KMS-11 (cell line): ENCODE data around the gene TRIM66.

Experiments
- H2AFZ ChIP-seq: fragments of 200-600 bp; sonication (generic); 2 replicates; pipeline ENCODE4 v1.6.1; 2016; ENCODE audit warnings: antibody characterized with exemption, mixed run types, low read depth
- H3K27ac ChIP-seq: fragments of 200-600 bp; sonication (generic); 2 replicates; pipeline ENCODE4 v1.6.1; 2016; ENCODE audit warnings: mild to moderate bottlenecking, mixed run types
- H3K27me3 ChIP-seq: fragments of 200-600 bp; sonication (generic); 2 replicates; pipeline ENCODE4 v1.6.1; 2017; ENCODE audit warnings: mild to moderate bottlenecking, low read depth, mixed run types, moderate library complexity; ENCODE audit not compliant: insufficient read depth
- H3K36me3 ChIP-seq: fragments of 200-600 bp; sonication (generic); 2 replicates; pipeline ENCODE4 v1.6.1; 2017; ENCODE audit warnings: mild to moderate bottlenecking, mixed run types; ENCODE audit not compliant: insufficient read depth
- H3K4me1 ChIP-seq: fragments of 200-600 bp; sonication (generic); 2 replicates; pipeline ENCODE4 v1.6.1; 2016; ENCODE audit warnings: mild to moderate bottlenecking, low read depth, mixed run types; ENCODE audit not compliant: poor library complexity, severe bottlenecking
- H3K4me2 ChIP-seq: fragments of 200-600 bp; sonication (generic); 2 replicates; pipeline ENCODE4 v1.7.0; 2016; ENCODE audit warnings: mild to moderate bottlenecking, mixed run types
- H3K4me3 ChIP-seq: fragments of 200-600 bp; sonication (generic); IDR thresholded peaks from 2 replicates; pipeline ENCODE4 v1.6.1; 2017; ENCODE audit warnings: low read depth, low read length, mixed read lengths; ENCODE audit not compliant: insufficient read depth
- H3K79me2 ChIP-seq: fragments of 200-600 bp; sonication (generic); 2 replicates; pipeline ENCODE4 v1.6.1; 2016; ENCODE audit warnings: low read depth, mixed run types; ENCODE audit not compliant: insufficient read depth
- H3K9ac ChIP-seq: fragments of 200-600 bp; sonication (generic); 2 replicates; pipeline ENCODE4 v1.6.1; 2016; ENCODE audit warnings: mild to moderate bottlenecking, mixed run types
- H4K20me1 ChIP-seq: fragments of 200-600 bp; sonication (generic); 2 replicates; pipeline ENCODE4 v1.6.1; 2016; ENCODE audit warnings: mild to moderate bottlenecking, mixed run types; ENCODE audit not compliant: insufficient read depth
- TF ChIP-seq, protein P1 (sequence below): fragments of 200-600 bp; sonication (generic); conservative IDR thresholded peaks from 2 replicates; pipeline ENCODE4 v1.6.1; 2017; ENCODE audit warnings: low read depth, mild to moderate bottlenecking, antibody characterized with exemption, low read length, moderate library complexity, mixed read lengths

Gene TRIM66

DNA sequence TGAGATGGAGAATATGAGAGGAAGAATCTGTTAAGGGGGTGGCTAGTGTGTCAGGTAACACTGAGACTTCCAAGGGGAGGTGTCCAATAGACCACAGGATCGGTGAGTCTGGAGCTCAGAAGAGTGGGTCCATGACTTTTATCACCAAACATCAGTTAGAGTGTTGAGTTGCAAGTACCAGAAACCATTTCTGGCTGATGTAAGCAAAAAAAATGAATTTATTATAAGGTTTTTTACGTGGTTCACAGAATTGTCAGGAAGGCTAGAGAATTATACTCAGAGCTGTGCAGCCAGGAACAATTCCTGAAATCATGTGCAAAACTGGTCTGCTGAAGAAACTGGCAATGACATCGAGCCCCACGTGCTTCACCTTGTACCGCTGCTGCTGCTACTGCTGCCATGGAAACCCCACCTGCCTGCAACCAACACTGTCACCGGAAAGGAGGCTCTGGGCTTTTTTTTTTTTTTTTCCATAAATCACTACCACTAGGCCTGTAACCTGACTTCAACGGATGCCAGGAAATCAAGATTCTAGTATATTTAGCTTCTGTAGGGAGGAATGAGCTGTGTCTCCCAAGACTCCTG lies 71.8 kb downstream of the TRIM66 start:
- H2AFZ ChIP-seq, result no peak overlapping the region

DNA sequence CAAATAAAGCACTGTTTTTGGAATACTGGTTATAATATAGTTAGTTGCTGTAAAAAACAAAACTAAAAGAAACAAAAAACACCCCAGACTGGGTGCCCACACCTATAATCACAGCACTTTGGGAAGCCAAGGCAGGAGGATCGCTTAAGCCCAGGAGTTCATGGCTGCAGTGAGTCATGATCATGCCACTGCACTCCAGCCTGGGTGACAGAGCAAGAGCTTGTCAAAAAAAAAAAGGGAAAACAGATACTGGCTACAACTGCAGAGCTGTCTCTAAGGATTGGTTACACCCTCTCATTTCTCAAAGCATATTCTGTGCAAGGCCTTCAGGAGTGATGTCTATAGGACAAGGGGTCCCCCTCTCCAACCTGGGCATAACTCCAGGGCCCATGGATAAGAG lies 73.8 kb downstream of the TRIM66 start:
- Histone ChIP-seq H3K9ac (no peak overlapping the region), H3K4me1 (peaks cover 20% of the 10 kb centered on the region), H3K27ac (no peak overlapping the region), H3K4me2 (no peak overlapping the region), H3K79me2 (no peaks in the 10 kb centered on the region), H3K27me3 (no peaks in the 10 kb centered on the region), H4K20me1 (no peaks in the 10 kb centered on the region), H3K36me3 (no peaks in the 10 kb centered on the region), H3K4me3 (no peak overlapping the region), H2AFZ (no peak overlapping the region)
- TF ChIP-seq, protein P1, sequence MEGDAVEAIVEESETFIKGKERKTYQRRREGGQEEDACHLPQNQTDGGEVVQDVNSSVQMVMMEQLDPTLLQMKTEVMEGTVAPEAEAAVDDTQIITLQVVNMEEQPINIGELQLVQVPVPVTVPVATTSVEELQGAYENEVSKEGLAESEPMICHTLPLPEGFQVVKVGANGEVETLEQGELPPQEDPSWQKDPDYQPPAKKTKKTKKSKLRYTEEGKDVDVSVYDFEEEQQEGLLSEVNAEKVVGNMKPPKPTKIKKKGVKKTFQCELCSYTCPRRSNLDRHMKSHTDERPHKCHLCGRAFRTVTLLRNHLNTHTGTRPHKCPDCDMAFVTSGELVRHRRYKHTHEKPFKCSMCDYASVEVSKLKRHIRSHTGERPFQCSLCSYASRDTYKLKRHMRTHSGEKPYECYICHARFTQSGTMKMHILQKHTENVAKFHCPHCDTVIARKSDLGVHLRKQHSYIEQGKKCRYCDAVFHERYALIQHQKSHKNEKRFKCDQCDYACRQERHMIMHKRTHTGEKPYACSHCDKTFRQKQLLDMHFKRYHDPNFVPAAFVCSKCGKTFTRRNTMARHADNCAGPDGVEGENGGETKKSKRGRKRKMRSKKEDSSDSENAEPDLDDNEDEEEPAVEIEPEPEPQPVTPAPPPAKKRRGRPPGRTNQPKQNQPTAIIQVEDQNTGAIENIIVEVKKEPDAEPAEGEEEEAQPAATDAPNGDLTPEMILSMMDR, result no peak

More for the DNA sequence above, 71.8 kb downstream of the TRIM66 start:
- H3K79me2 ChIP-seq, result no peaks in the 10 kb centered on the region
- H3K4me1 ChIP-seq, result peaks cover 13% of the 10 kb centered on the region
- no peak overlapping the region for H3K4me3 ChIP-seq
- H3K36me3 ChIP-seq, result no peaks in the 10 kb centered on the region
- H4K20me1 ChIP-seq, result no peaks in the 10 kb centered on the region
- TF ChIP-seq, protein P1, result no peak
- H3K9ac ChIP-seq, result no peak overlapping the region
- H3K27me3 ChIP-seq, result no peaks in the 10 kb centered on the region
- H3K4me2 ChIP-seq, result no peak overlapping the region
- H3K27ac ChIP-seq, result no peak overlapping the region

- H3K79me2 ChIP-seq, result no peaks in the 10 kb centered on the region
- no peak overlapping the region for H3K4me2 ChIP-seq
- no peak overlapping the region for H2AFZ ChIP-seq
- H3K27me3 ChIP-seq, result no peaks in the 10 kb centered on the region
- H3K36me3 ChIP-seq, result no peaks in the 10 kb centered on the region
- H3K27ac ChIP-seq, result no peak overlapping the region
- no peak overlapping the region for H3K9ac ChIP-seq
- peaks cover 7% of the 10 kb centered on the region for H3K4me1 ChIP-seq
- no peak overlapping the region for H3K4me3 ChIP-seq
- no peaks in the 10 kb centered on the region for H4K20me1 ChIP-seq
- TF ChIP-seq, protein P1, result no peak
Observed at GRCh38 chr11:8605971-8606563, 76.4 kb downstream of the TRIM66 start.

- Histone ChIP-seq H3K4me2 (no peak overlapping the region), H3K79me2 (no peaks in the 10 kb centered on the region), H3K4me3 (no peak overlapping the region), H4K20me1 (no peaks in the 10 kb centered on the region), H2AFZ (peak overlapping the region; percentile 28; the same call in 1 of the 2 replicates), H3K27me3 (no peaks in the 10 kb centered on the region), H3K27ac (no peak overlapping the region), H3K4me1 (peaks cover 7% of the 10 kb centered on the region), H3K36me3 (no peaks in the 10 kb centered on the region), H3K9ac (no peak overlapping the region)
- TF ChIP-seq, protein P1, result peak; percentile 88
Observed at GRCh38 chr11:8604078-8604723, 78.3 kb downstream of the TRIM66 start.
